ENCODE data around the gene RETREG1. TPM values are rescaled to one million over a fixed set of nuclear protein-coding genes. Genes with fewer than 3 reads are reported as not detected.
A peak's percentile ranks its signal among the peaks of the same experiment; 100 is the strongest.

Gene RETREG1
- total RNA-seq, 1 experiment from 2014 or later = 5.1 TPM

DNA sequence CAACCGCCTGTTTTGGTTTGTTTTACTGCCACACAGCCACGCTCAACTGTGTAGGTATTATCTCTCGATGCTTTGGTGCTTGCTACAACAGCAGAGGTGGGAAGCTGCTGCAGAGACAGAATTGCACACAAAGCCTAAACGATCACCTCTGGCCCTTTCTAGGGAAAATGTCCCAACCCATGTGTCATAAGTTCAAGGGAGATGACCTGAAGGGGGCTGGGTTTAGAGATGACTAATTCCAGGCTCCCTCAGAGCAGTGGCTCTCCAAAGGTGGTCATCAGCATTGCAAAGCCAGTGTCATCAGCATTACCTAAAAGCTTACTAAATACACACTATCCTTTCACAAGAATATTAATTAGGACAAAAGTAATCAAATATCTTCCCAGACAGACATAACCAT, 162.1 kb downstream of the RETREG1 start:
- DNase-seq (ENCODE audit: low spot score) = no peak
- TF ChIP-seq EZH2 (IDR thresholded peaks at IDR 0.05; ENCODE audit: borderline replicate concordance, low read depth, low read length, poor library complexity, severe bottlenecking) = no peak
- TF ChIP-seq, protein P1, sequence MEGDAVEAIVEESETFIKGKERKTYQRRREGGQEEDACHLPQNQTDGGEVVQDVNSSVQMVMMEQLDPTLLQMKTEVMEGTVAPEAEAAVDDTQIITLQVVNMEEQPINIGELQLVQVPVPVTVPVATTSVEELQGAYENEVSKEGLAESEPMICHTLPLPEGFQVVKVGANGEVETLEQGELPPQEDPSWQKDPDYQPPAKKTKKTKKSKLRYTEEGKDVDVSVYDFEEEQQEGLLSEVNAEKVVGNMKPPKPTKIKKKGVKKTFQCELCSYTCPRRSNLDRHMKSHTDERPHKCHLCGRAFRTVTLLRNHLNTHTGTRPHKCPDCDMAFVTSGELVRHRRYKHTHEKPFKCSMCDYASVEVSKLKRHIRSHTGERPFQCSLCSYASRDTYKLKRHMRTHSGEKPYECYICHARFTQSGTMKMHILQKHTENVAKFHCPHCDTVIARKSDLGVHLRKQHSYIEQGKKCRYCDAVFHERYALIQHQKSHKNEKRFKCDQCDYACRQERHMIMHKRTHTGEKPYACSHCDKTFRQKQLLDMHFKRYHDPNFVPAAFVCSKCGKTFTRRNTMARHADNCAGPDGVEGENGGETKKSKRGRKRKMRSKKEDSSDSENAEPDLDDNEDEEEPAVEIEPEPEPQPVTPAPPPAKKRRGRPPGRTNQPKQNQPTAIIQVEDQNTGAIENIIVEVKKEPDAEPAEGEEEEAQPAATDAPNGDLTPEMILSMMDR (conservative IDR thresholded peaks at IDR 0.05; ENCODE audit: low read depth, low read length) = no peak
- ChIA-PET POLR2A (ENCODE audit: low non-redundant PET) (no interaction called here), CTCF (interaction anchor here (0.8 to 2.7 kb wide), 2 partner anchors 62 to 294 kb away, joined by 4 to 36 read pairs; no protein-coding TSS in a partner anchor)
- BruUV-seq (replicated peaks) = no TSS peak
- Histone ChIP-seq H3K4me3 (ENCODE audit: low read depth, low read length, poor library complexity, severe bottlenecking) (no peak overlapping the region), H3K27me3 (replicated peaks; ENCODE audit: insufficient read depth, low read depth, low read length, poor library complexity) (no peaks in the 10 kb centered on the region), H3K9me3 (ENCODE audit: low read depth, low read length, poor library complexity, severe bottlenecking) (no peaks in the 10 kb centered on the region), H3K4me1 (ENCODE audit: insufficient read depth, low read length, poor library complexity, severe bottlenecking) (no peaks in the 10 kb centered on the region), H3K27ac (ENCODE audit: low read depth, low read length, poor library complexity, severe bottlenecking) (no peak overlapping the region), H3K36me3 (ENCODE audit: insufficient read depth, low read length, poor library complexity, severe bottlenecking) (peaks cover 62% of the 10 kb centered on the region)
- intact Hi-C loops (cut with micrococcal nuclease; ENCODE audit: unreplicated experiment) = loop anchor here (1.0 to 5.0 kb wide), 2 partner anchors 109 to 127 kb away; no protein-coding TSS in a partner anchor

DNA sequence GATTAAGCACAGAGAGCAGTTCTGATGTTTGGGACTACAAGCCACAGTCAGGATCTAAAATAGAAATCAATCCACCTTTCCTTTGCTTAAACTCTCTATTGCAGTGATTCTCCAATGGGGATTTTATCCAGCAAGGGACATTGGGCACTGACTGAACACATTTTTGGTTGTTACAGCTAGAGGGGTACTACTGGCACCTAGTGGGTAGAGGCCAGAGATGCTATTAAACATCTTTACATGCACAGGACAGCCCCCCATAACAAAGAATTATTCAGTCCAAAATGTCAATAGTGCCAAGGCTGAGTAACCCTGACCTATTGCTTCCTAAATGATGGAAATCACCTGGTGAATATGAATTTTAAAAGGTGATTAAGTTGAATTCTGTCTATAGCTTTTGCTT, 163.2 kb downstream of the RETREG1 start:
- no peak for TF ChIP-seq EZH2 (IDR thresholded peaks at IDR 0.05; ENCODE audit: borderline replicate concordance, low read depth, low read length, poor library complexity, severe bottlenecking)
- TF ChIP-seq, protein P1 (conservative IDR thresholded peaks at IDR 0.05; ENCODE audit: low read depth, low read length) = peak; percentile 35; the same call in 1 of the 2 replicates
- H3K27ac ChIP-seq (ENCODE audit: low read depth, low read length, poor library complexity, severe bottlenecking) = no peak overlapping the region
- DNase-seq (ENCODE audit: low spot score) = peak; percentile 33
- intact Hi-C loops (cut with micrococcal nuclease; ENCODE audit: unreplicated experiment) = loop anchor here (1.0 kb wide), 1 partner anchor 108 kb away; no protein-coding TSS in a partner anchor
- H3K4me1 ChIP-seq (ENCODE audit: insufficient read depth, low read length, poor library complexity, severe bottlenecking) = no peaks in the 10 kb centered on the region
- ChIA-PET CTCF (interaction anchor here (0.6 kb wide), 1 partner anchor 293 kb away, joined by 4 read pairs; no protein-coding TSS in a partner anchor), POLR2A (ENCODE audit: low non-redundant PET) (no interaction called here)
- no TSS peak for BruUV-seq (replicated peaks)
- H3K4me3 ChIP-seq (ENCODE audit: low read depth, low read length, poor library complexity, severe bottlenecking) = no peak overlapping the region
- H3K9me3 ChIP-seq (ENCODE audit: low read depth, low read length, poor library complexity, severe bottlenecking) = no peaks in the 10 kb centered on the region
- H3K36me3 ChIP-seq (ENCODE audit: insufficient read depth, low read length, poor library complexity, severe bottlenecking) = peaks cover 63% of the 10 kb centered on the region
- no peaks in the 10 kb centered on the region for H3K27me3 ChIP-seq (replicated peaks; ENCODE audit: insufficient read depth, low read depth, low read length, poor library complexity)

DNA sequence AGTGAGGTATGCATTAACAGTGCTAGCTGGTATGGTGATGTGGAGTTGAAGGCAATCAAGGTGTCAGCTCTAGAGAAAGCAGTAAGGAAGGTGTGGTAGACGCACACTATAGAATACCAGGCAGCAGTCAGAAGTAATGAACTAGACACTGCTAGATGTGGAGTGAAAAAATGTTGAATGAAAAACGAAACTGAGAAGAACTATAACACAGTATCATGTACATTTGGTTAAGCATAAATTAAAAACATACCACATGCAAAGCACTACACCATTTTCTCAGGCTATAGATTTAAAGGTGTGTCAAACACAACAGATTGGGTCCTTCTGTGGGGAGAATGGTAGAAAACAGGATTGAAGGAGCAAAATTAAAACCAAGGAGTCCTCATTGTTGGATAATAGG, 166.6 kb downstream of the RETREG1 start:
- intact Hi-C loops (cut with micrococcal nuclease; ENCODE audit: unreplicated experiment) = no loop called here
- no peaks in the 10 kb centered on the region for H3K4me1 ChIP-seq (ENCODE audit: insufficient read depth, low read length, poor library complexity, severe bottlenecking)
- no peak for DNase-seq (ENCODE audit: low spot score)
- H3K4me3 ChIP-seq (ENCODE audit: low read depth, low read length, poor library complexity, severe bottlenecking) = no peak overlapping the region
- ChIA-PET CTCF (no interaction called here), POLR2A (ENCODE audit: low non-redundant PET) (no interaction called here)
- peaks cover 40% of the 10 kb centered on the region for H3K36me3 ChIP-seq (ENCODE audit: insufficient read depth, low read length, poor library complexity, severe bottlenecking)
- BruUV-seq (replicated peaks) = no TSS peak
- no peak overlapping the region for H3K27ac ChIP-seq (ENCODE audit: low read depth, low read length, poor library complexity, severe bottlenecking)
- TF ChIP-seq, protein P1 (conservative IDR thresholded peaks at IDR 0.05; ENCODE audit: low read depth, low read length) = no peak
- no peak for TF ChIP-seq EZH2 (IDR thresholded peaks at IDR 0.05; ENCODE audit: borderline replicate concordance, low read depth, low read length, poor library complexity, severe bottlenecking)
- no peaks in the 10 kb centered on the region for H3K27me3 ChIP-seq (replicated peaks; ENCODE audit: insufficient read depth, low read depth, low read length, poor library complexity)
- H3K9me3 ChIP-seq (ENCODE audit: low read depth, low read length, poor library complexity, severe bottlenecking) = no peaks in the 10 kb centered on the region
